Subcutaneous adipose tissue (tissue), 4 donors: ENCODE data around the gene IVL. TPM values are rescaled to one million over a fixed set of nuclear protein-coding genes. Genes with fewer than 3 reads are reported as not detected.

ENCODE experiments used
- total RNA-seq, 4 donors: library from RNA; depleted of rRNA; stranded (reverse); fragments of >200 nt; gene quantifications; one replicate each; pipeline ENCODE4 v1.1.0, GENCODE V29; 2016
- TF ChIP-seq, protein P1 (sequence below): fragments of 450-650 bp; IDR thresholded peaks from one replicate; pipeline ENCODE4 v1.5.1; 2016; ENCODE audit warnings: low read depth, mild to moderate bottlenecking, control low read depth, antibody characterized with exemption, moderate library complexity

The IVL gene
- total RNA-seq, 4 donors from 2014 or later, result not detected

DNA sequence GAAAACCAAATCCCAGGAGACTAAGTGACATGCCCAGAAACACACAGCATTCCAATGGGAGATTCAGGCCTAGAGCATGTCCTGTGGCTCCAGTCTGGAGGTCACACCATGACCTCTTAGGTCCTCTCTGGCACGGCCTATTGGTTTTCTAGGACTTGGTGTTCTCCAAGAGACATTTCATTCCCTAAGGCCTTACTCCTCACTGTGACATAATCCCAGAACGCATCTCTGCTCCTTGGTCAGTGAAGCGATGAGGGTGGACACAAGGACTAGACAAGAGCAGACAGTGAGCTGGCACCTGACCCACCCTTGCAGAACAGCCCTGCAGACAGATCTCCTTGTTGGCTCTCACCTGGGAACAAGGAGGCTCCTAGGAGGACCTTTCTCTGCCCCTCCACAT, 860 bp downstream of the IVL start:
- TF ChIP-seq, protein P1, sequence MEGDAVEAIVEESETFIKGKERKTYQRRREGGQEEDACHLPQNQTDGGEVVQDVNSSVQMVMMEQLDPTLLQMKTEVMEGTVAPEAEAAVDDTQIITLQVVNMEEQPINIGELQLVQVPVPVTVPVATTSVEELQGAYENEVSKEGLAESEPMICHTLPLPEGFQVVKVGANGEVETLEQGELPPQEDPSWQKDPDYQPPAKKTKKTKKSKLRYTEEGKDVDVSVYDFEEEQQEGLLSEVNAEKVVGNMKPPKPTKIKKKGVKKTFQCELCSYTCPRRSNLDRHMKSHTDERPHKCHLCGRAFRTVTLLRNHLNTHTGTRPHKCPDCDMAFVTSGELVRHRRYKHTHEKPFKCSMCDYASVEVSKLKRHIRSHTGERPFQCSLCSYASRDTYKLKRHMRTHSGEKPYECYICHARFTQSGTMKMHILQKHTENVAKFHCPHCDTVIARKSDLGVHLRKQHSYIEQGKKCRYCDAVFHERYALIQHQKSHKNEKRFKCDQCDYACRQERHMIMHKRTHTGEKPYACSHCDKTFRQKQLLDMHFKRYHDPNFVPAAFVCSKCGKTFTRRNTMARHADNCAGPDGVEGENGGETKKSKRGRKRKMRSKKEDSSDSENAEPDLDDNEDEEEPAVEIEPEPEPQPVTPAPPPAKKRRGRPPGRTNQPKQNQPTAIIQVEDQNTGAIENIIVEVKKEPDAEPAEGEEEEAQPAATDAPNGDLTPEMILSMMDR, result no peak

DNA sequence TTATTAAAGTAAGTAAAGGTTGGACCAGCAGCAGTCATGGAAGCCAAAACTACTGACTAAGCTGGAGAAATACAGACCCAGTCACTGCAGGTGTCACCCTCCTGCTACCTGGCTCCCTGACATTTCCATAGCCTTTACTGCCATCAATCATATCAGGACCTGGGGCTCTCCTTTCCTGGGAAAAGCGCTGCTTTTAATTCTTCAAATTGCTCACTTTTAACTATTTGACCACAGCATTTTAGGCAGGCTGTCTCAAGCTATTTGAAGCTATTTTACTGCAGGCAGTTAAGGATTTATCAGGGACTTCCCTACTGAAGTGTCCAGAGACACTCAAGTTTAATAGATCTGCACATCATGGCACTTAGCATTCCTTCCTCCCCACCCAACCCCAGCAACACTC, 4.1 kb downstream of the IVL start:
- TF ChIP-seq, protein P1, result no peak

DNA sequence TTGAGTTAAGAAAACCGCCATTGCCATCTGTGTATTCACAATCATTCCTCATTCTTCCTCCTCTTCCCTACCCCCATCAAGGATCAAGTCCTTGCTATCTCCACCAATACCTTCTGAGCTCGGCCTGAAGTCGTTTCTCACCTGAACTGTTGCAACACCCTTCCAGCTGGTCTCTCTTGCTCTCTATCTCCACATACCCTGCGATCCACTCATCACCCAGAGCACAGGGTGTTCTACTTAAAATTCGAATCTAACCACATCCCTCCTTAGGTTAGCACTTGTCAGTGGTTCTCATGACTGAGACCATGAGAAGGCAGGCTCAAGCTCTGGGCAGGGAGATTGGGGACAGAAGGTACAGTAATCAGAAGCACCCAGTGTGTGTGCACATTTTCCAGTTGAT, 4.6 kb downstream of the IVL start:
- TF ChIP-seq, protein P1, result no peak

DNA sequence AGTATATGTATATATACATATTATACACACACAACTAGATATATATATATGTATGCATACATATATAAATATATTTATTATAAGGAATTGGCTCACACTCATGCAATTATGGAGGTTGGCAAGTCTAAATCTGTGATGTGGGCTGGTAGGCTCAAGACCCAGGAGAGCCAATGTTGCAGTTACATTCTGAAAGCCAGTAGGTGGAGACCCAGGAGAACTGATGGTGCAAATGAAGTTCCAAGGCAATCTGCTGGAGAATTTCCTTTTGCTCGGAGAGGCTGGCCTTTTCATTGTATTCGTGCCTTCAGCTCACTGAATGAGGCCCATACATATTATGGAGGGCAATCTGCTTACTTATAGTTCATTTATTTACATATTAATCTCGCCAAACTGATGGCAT, 9.4 kb downstream of the IVL start:
- TF ChIP-seq, protein P1, result no peak

DNA sequence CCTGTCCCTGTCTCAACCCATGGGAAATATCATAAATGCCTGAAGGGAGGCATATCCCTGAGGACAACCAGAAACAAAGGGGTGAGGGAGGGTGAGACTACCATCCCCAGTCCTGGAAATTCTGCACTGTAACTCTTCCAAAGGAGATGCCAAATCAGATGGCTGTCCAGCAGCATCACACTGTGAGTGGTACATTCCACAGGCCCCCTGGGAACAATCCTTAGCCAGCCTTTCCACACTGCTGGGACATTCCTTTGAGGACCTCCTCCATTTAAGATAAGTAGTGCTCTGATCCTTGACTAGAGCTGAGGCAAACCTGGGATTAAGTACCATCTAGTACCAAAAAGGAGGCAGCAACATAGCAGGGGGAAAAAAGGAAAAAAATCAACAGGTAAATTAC, 10.7 kb downstream of the IVL start:
- TF ChIP-seq, protein P1, result no peak

DNA sequence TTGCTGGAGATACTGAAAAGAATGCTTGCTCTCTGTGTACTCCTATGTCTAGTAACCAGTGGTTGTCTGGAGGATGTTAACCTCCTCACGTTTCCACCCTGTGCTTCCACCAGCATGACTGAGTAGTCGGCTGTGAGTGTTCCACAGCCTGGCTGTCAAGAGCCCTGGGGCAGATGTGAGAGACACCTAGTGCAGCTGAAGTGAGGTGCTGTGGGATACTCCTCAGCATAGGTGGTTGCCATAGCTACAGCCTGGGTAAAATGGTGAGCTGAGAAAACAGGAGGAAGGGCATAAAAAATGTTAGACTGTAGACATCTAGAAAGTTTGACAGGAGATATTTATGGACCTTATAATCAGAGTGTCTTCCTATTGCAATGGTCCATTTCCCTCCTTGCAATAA, 15.8 kb downstream of the IVL start:
- TF ChIP-seq, protein P1, result no peak

DNA sequence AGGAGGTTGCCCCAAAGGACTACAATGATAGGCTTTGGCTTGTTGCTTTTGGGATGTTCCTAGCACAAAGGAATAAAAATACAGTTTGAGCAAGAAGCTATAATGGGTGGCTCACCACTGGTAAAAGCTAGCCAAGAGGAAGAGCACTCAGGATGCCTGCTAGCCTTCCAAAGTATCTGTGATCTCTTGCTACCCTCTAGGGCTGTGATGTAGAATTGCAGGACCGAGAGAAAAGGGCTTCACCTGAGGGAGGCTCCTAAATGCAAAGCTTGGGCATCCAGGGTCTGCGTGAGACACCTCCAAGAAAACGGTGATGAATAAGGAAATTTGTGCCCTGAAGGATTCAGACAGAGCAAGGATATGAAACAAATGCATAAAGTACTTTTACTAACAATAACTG, 17.7 kb downstream of the IVL start:
- TF ChIP-seq, protein P1, result no peak
